NAMALWA (cell line): ENCODE results near the gene KCNIP1.

Experiments used
- DNase-seq: peaks from one replicate; pipeline ENCODE4 v3.0.0-alpha.2; 2015; ENCODE audit warnings: low spot score

KCNIP1 gene

GRCh38 chr5:170483701-170484458 is 19.9 kb upstream of the KCNIP1 start:
- no peak for DNase-seq

DNA sequence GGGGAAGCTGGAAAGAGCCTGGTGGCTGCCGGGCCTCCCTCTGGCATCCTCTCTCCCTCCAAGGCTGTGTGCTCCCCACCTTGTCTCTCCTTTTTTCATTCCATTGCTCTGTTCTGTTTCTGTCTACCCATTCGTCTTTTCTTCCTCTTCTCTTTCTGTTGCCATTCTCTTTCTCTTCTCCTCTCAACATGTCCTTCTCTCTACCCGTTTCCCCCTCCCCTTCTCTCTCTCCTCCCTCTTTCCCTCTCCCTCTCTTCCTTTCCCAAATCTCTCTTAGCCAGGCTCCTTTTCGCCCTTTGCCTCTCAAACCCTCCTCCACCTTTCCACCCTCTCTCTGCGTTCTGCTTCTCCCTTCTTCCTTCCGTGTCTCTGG is 19.4 kb upstream of the KCNIP1 start:
- DNase-seq: no peak

DNA sequence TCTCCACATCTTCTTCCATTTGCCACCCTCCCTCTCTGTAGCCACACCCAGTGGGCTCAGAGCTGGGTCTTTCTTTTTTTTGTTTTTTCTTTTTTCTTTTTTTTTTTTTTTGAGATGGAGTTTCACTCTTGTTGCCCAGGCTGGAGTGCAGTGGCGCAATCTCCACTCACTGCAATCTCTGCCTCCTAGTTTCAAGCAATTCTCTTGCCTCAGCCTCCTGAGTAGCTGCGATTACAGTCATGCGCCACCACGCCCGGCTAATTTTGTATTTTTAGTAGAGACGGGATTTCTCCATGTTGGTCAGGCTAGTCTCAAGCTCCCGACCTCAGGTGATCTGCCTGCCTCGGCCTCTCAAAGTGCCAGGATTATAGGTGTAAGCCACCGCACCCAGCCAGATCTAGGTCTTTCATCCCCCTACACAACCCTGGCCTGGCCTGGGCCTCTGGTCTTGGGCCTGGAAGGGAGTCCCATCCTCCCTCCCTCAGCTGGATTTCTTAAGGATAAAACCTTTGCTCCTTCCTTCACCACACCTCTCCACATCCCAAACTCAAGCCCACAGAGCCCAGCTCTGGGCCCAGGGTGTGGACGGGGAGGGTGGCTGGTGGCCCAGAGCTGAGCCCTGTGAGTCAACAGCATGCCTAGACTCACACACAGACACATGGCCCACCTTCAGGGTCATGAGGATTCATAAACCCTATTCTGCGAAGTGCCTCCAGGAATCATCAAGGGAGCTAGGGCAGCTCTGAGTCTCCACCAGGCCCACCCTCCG is 18.8 kb upstream of the KCNIP1 start:
- DNase-seq: no peak

DNA sequence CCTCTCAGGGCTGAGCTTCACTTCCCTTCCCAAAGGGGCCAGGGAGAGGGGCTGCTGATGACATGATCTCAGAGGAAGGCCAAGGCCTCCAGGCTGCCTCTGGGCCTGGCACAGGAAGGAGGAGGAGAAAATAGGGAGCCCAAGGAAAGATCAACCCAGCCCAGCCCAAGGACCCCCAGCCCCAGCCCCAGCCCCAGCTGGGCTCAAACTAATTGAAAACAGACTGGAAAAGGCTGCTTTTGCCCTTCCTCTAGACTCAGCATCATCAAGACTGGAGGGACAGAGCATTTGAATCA is 18.3 kb upstream of the KCNIP1 start:
- no peak for DNase-seq

- no peak for DNase-seq
These were observed 17.4 kb upstream of the KCNIP1 start for GRCh38 chr5:170486371-170486770.

- DNase-seq: no peak
These were observed 15.2 kb upstream of the KCNIP1 start for GRCh38 chr5:170488570-170488969.

DNA sequence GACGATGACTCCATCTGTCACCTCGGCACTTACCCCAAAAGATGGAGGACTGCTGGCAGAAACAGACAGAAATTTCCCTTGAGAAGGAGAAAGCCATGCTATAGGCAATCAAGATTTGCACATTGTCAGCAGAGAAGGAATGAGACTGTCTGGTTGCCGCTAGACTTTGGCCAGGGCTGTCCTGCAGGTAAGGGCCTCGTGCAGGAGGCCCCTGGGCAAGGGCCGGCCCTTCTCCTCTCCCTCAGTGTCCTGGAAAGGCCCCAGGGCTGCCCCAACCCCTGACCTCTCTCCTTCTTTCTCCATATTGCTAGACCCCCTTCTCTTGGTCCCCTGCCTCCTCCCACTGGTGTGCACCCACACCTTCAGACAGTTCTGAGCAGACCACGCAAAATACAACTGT is 14.6 kb upstream of the KCNIP1 start:
- DNase-seq: no peak

DNA sequence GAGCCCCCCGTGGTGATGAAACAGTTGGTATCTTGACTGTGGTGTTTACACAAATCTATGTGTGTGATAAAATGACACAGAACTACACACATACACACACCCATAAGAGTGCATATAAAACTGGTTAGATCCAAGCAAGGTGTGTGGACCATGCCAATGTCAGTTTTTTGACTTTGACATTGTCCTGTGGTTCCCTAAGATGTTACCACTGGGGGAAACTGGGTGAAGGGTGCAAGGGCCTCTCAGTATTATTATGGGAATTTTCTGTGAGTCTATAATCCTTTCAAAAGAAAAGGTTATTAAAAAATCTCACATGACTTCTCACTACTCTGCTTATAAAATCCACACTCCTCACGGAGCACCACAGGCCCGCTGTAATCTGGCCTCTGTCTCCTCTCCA is 13.4 kb upstream of the KCNIP1 start:
- no peak for DNase-seq

- no peak for DNase-seq
These were observed 12.3 kb upstream of the KCNIP1 start for GRCh38 chr5:170491479-170491878.

DNA sequence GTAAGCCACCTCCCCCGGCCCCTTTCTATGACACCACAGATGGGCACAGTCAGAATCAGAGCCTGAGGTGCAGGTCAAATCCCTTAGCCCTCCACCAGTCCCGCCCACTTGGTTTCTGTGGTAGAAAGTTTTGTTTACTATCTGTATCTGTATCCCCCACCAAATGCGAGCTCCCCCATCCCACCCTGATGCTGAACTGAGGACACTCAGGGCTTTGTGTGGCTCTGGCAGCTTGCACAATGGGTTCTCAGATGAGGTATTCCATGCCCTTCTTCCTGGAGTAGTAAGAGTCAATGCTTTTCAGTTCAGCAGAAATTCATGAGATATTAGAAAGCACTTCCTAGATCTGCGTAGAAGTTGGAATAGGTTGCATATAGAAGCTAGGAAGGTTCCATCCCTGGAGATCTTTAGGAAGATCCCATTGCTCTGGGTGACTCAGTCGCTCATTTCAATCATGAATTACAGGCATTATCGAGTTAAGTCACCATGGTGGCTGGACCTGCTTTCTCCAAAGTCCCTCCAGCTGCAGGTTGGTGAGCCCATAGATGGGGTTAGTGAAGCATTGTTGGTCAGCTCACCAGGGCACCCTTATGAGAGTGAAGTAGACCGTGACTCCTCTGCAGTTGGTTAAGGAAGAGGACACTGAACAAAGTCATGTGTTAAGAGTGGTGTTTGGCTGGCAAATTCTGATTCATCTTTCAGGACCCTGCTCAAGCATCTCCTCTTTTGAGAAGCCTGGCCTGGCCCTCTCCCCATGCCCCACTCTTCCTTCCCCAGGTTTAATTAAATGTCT is 10.6 kb upstream of the KCNIP1 start:
- no peak for DNase-seq

DNA sequence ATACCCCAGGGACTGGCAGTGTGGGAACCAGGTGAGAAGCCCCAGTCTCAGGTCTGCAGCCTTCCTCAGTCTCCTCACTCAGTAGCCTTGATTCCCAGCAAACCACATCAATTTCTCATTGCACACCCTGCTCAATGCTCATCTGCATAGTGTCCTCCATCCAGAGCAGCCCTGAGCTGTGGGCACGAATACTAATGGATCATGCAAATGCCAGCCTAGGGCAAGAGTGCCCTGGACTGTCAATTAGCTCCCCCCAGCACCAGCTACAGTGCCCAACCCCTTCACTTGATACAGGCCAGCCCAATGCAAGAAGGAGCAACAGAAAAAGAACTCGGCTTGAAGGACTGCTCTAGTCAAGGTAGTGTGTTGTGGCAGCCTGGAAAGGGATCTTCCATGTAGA is 9.8 kb upstream of the KCNIP1 start:
- DNase-seq: no peak

DNA sequence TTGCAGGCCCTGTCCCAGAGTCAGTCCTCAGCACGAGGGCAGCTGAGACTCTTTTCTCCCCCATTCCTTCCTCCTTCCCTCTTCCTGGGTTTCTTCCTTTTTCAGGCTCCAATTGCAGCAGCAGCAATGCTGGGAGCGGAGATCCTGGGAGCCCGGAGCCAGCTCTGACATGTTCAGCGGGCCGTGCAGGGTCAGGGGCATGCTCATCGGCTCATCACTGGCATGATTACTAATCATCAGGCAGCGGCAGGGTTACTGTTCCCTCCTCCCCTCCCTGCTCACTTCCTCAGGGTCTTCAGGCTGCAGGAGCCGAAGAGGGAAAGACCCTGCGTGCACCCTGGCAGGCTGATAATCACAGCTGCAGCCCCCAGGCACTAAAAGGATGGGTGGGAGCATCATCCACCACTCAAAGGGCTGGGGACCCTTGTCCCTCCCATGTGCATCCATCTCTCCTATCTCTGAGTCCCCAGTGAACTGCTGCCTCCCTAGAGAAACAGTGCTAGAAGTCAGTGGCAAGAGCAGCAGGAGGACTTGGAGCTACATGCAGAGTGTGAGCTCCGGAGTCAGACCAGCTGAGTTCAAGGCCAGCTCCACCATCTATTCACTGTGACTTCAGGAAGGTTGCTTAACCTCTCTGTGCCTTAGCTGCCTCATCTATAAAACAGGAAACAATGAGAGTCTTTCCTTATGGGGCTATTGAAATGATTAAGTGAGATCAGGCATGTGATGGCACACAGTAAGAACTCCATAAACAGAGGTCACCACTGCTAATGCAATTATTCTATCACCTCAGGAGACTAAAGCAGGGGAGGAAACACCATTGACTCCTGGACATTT is 7.8 kb upstream of the KCNIP1 start:
- no peak for DNase-seq

DNA sequence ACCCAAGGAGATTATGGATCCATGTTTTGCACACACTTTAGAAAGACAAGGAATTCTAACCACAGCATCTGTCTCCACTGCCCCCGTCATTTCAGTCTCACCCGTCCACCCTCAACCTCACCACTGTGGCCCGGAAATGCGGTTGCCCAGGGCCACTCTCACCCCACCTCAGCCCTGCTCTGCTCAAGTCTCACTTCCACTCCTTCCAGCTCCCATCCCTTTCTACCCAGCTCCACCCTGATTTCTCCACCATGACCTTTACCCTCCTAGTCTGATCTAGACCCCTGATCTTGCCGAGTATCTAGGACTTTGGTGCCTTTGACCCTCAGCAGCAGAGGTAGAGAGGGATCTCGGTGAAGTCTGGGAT is 7.2 kb upstream of the KCNIP1 start:
- no peak for DNase-seq

- DNase-seq: no peak
These were observed 6.3 kb upstream of the KCNIP1 start for GRCh38 chr5:170497311-170498038.

- DNase-seq: no peak
These were observed 4.9 kb upstream of the KCNIP1 start for GRCh38 chr5:170498811-170499351.

DNA sequence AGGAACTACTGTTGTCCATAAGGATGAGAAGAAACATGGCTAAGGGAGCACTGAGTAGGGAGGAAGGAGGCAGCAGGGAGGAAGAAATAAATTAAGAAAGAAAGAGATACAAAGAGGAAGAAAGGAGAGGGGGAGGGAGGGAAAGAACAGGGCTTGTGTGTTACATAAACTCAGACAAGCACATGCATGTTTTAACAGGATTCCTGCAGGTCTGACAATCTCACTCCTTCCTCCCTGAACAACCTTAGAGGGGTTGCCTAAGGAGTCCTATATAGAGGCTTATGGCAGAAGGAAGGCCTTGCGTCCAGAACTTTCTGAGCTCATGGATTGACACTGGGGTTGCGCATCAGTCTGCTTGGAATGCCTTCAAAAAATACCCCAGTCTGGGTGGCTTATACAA is 4.2 kb upstream of the KCNIP1 start:
- no peak for DNase-seq

DNA sequence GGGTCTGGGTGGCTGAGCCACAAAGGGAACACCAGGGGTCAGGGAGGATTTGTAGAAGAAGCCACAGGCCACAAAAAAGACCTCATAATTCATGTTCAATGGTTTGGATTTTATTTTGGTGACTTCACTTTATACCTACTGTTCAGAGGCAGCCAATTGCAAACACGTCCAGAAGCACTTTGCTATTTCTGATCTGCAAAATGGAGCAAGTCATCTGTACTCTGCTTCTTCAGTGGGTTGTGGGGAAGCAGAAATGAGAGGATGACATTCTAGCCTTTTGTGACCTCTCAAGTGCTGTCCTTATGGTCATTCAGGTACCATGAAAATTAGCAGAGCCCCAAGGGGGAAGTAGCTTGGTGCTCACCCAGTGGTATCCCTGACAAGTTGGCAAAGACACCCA is 2.5 kb upstream of the KCNIP1 start:
- no peak for DNase-seq

- DNase-seq: no peak
These were observed 1.9 kb upstream of the KCNIP1 start for GRCh38 chr5:170501931-170502330.

- DNase-seq: no peak
These were observed 921 bp downstream of the KCNIP1 start for GRCh38 chr5:170504616-170505266.

DNA sequence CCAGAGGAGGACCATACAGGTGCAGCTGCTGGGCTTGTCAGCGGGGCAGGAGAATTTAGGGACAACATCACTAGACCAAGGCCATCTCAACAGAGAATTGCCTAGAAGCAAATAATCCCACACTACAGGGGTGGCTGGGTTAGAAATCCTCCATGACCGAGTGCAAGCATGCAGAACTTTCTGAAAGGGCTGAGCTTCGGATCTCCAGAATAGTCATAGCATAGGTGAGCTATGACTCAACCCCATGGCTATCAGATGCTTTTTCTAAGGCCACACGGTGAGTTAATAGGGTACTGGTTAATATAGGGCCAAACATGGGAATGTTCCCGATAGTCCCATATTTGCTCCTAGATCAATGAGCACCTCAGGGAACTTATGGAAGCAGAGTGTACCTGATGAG is 4.2 kb downstream of the KCNIP1 start:
- DNase-seq: no peak
